HG02885 (cell line): ENCODE results near the gene ATG16L1.
A peak's percentile ranks its signal among the peaks of the same experiment; 100 is the strongest.

Experiments used
- ATAC-seq: cut with Tn5 transposase; IDR thresholded peaks from one replicate; pipeline ENCODE4 v1.9.1; 2021; ENCODE audit warnings: mild to moderate bottlenecking; ENCODE audit not compliant: unreplicated experiment, poor library complexity

Gene ATG16L1

DNA sequence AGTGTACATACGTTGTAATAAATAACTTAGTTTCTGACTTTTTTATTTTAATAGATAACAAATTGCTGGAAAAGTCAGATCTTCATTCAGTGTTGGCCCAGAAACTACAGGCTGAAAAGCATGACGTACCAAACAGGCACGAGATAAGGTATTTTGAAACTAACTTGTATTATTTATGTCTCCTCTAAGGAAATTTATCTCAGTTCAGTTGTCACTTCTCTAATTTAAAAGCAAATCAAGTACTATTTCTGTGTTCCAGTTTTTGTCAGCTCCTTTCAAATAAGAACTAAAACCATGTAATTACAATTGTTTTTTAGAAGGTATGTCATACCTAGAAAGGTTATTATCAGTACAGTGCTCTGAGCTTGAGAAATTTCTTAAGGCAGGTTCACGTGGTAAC lies 4.6 kb downstream of the ATG16L1 start:
- no peak for ATAC-seq

DNA sequence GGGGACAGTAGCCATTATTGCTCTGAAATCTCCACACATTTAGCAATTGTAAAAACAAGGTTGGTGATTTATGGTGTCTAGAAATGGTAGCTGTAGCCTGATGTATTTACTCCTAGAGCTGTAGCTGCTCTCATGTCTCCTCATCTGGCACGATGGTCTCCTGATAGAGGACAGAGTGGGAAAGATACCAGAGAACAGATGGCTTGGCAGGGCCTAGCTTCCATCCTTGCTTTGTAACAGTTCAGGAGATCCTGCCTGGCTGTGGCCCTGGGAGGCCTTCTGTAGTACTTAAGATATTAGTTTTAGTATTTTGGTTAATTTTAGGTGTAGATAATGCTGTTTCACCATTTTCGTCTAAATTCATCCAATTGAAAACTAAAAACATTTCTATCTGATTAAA lies 6.7 kb downstream of the ATG16L1 start:
- no peak for ATAC-seq

DNA sequence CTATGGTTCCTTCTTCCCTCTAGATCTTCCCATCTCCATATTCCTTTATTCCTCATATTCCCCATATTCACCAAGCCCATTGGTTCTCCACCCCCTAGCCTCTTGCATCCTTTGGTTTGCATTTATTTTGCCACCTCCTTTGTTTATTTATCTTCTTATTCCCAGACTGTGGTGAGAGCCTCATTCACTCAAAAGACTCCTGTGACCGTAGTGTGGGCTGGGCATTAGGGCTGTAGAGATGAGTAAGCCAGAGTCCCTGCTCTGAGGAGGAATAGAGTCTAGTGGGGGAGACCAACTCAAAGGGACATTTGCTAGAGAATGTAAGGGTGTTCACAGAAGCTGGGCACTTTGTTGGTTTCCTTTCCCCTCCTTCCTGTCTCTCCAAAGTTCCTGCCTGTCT lies 8.3 kb downstream of the ATG16L1 start:
- ATAC-seq: no peak

DNA sequence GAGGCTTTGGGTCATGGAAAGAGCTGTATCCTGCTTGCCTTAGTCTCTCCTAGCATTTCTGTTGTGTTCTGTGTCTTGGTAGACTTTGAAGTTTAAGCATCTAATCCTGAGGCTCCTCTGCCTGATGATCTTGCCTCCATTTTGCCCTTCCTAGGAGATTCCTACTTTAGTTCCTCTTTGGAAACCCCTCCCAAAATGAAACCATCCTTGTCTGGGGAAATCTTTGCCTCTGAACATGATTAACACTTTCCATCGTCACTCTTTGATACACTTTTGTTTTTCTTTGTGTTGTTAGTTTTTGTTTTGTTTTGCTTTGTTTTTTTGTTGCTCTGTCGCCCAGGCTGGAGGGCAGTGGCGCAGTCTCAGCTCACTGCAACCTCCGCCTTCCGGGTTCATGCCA lies 9.2 kb downstream of the ATG16L1 start:
- no peak for ATAC-seq

DNA sequence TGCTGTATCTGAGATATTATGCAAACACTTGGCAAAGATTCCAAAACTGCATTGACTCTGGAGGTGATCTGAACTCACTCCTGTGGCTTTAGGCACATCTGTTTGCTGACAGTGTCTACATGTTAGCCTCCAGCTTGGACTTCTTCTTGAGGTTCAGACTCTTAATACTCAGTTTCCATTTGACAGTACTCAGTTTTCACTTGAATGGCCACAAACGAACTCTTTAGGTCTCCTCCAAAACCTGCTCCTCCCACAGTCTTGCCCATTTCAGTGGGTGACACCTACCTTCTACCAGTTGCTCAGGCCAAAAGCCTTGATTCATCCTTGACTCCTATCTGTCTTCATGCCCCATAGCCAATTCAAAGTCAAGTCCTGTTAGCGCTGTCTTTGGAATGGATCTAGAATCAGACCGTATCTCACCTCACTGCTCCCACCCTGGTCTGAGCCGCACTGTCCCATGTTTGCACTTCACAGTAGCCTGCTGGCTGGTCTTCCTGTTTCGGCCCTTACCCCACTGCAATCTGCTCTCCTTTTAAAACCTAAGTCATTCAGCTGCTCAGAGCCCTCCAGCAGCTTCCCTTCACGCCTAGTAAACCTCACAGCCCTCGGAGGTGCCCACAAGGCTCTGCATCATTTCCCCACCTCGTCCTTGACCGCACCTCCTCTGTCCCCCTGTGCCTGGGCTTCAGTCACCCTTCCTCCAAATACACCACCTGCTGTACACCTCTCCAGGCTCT lies 10.5 kb downstream of the ATG16L1 start:
- peak; percentile 83 for ATAC-seq

DNA sequence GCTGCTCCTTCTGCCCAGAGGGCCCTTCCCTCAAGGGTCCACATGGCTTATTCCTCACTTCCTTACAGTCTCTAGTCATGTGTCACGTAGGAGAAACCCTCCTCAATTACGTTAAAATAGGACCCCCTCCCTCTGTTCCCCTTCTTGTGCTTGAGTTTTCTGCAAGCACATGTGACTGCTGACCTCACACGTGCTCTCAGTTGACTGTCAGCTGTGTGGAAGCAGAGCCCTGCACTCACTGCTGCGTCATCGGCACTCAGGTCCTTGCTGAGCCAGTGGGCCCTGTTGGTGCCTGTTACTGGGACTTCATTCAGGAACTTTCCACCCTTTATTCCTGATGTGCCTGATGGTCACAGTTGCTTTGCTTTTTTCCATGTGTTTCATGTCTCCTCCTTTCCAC lies 11.1 kb downstream of the ATG16L1 start:
- ATAC-seq: no peak

DNA sequence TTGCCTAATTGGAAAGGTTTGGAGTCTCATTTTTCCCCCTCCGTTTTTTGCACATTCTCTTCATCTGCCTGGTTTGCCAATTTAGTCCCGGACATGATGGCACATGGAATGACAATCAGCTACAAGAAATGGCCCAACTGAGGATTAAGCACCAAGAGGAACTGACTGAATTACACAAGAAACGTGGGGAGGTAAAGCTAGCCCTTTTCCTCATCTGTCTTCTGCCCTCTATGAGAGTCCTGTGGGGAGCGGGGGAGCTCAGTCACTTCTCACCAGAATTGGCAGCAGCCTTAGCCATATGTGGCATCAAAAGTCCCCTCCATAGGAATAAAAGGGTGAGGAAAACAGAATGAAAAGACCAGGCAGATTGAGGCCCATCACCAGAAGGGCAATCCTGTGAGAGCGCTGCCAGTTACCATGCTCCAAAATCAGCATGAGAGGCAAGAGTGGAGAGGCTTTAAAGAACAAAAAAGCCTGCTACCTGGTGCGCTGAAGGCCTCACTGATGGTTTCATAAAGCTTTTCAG lies 11.6 kb downstream of the ATG16L1 start:
- ATAC-seq: no peak

DNA sequence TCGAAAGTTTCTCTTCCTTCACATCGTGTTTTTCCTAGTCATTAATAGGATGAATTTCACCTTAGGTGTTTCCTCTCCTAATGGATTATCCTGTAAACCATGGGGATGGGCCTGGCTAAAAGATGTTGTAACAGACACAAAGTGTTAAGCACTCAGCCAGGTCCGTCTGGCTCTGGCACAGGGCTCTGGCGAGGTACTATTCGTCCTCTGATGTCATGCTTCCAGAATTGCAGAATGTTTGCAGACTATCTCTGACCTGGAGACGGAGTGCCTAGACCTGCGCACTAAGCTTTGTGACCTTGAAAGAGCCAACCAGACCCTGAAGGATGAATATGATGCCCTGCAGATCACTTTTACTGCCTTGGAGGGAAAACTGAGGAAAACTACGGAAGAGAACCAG lies 13.2 kb downstream of the ATG16L1 start:
- ATAC-seq: no peak

DNA sequence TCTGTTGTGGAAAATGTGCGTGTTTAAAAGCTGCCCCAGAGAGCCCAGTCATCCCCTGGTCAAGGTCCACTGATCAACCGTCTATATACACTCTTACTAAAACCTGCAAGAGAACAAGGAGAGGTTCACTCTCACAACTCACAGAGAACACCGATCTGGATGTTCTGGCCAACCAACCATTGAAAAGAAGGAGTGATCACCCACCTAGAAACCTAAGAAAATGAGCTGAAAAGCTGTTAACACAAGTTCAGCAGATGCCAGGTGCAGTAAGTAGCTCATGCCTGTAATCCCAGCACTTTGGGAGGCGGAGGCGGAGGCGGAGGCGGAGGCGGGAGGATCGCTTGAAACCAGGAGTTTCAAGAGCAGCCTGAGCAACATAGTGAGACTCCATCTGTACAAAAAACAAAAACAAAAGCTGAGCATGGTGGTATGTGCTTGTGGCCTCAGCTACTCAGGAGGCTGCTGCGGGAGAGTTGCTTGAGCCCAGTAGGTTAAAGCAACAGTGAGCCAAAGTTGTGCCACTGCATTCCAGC lies 14.5 kb downstream of the ATG16L1 start:
- ATAC-seq: no peak

DNA sequence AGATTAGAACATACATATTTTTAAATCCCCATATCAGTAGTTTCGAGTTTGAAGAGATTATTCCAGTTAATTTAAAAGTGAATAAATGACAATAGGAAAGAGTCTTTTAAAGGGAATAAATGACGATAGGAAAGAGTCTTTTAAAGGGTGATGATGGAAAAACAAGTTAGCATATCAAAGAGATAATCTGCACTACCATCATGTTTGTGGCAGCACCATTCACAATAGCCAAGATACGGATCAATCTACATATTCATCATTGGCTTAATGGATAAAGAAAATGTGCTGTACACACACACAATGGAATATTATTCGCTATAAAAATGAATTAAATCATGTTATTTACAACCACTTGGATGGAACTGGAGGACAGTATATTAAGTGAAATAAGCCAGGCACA lies 15.0 kb downstream of the ATG16L1 start:
- ATAC-seq: no peak

DNA sequence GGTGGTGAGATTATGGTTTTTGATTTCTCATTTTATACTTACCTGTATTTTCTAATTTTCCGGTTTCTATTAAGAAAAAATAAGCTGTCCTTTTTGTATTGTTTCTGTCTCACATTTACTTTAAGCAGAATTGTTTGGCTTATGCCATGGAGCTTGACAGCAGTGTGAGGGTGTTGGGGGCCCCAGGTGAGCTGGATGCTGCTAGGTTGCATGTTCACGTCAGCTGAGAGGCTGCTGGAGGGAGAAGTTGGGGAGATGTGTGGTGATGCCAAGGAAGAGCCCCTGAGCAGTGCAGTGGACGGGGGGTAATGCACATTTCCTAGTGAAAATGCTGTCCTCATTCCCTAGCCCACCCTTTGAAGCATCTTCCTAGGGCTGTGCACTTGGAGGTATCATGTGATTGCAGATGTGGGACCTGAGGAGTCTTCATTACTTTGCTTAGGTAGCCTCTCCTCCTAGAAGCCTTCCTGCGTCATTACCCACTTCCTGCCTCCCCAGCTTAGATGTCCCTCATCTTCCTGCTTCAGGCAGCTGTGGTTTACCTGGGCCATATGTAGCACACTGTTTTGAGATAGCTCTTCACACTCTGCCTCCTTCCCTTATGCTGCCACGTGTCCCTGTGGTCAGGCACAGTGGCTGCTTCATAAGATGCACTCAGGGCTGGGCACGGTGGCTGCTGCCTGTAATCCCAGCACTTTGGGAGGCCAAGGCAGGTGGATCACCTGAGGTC lies 16.2 kb downstream of the ATG16L1 start:
- peak; percentile 56 for ATAC-seq

DNA sequence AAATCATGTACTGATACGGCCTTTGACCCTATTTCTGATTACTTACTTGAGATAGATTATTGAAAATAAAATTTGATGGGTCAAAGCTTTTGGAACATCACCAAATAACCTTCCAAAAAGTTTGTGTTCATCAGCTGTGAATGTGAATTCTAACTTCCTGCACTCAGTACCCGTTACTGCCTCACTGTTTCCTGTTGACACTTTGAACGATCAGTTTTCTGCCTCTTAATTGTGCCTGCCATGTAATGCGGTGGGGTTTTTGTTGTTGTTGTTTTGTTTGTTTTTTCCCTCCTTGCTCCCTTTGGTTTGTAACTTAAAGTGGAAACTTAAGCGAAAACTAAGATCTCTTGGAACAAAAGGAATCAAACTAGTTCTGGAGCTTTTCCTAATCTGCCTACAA lies 18.9 kb downstream of the ATG16L1 start:
- no peak for ATAC-seq

DNA sequence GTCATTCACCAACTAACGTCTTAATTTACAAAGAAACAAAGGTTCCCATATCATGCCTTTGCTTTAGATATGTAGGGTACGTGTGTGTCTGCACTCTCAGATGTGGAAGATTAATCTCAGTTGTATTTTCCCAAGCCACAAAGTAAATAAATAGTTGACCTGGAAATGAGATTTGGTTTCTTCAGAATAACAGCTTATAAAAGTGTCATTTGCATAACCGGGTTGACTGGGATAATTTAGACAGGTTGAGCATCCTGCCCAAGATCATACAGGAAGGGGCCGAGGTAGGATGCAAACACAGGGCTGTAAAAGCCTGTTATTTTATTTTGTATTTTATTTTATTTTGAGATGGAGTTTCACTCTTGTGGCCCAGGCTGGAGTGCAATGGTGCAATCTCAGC lies 19.5 kb downstream of the ATG16L1 start:
- ATAC-seq: no peak

DNA sequence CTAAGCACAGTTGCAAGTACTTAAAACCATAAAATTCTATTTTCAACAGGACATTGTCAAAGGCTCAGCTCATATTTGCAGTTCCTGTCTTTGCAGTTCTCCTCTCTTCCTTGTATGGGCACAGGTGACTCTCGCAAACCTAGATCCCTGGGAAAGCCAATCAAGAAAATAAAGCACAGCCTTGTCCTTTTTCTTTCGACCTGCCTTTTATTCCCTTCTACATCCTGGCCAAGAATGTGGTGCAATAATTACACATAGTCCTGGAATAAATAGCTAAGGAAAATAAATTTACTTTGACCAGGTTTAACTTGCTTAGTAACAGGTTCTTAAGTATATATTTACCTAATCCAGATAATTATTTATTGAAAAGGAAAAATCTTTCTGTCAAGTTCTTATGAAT lies 20.2 kb downstream of the ATG16L1 start:
- no peak for ATAC-seq

DNA sequence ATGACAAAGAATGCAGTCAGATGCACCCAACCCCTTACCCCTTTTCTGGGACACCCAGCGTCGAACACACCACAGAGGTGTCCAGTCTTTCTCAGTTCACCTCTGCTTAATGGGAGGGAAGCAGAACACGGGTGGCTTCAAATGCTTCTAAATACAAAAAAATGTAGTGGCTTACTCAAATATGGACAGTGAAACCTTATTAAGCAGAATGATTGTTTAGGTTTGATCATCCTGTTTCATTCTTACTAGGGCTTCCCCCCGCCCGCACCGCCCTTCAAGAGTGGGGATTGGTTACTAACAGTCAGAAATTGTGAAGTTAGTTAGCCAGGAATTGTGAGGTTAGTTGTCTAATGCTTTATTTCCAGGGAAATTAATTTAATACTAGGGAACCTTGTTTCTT lies 21.6 kb downstream of the ATG16L1 start:
- ATAC-seq: no peak

DNA sequence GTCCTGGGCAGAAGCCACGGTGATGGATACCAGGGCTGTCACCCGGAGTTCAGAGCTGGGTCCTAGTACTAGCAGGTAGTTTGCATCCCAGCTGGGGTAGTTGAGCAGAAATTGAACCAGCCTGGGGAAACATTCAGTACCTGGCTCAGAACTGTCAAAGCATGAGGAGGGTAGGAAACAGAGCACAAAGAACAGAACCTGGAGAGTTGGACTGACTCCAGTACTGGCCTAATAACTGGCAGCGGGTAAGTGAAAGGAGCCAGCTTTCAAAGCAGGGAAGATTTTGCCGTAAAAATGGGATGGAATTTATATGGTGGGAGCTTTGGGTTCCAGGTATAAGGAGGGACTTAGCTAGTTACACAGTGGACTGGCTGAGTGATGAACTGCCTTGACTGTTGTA lies 23.8 kb downstream of the ATG16L1 start:
- no peak for ATAC-seq

DNA sequence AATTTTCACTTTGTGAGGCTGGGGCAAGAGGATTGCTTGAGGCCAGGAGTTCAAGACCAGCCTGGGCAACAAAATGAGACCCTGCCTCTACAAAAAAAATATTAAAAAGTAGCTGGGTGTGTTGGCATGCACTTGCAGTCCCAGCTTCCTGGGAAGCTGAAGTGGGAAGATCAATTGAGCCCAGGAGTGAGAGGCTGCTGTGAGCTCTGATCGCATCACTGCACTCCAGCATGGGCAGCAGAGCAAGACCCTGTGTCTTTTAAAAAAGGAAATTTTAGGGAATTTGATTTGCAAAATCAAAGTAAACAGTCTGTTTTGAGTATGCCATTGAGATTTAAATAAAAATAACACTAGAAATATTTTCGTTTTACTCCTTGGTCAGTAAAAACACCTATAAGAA lies 27.4 kb downstream of the ATG16L1 start:
- no peak for ATAC-seq

DNA sequence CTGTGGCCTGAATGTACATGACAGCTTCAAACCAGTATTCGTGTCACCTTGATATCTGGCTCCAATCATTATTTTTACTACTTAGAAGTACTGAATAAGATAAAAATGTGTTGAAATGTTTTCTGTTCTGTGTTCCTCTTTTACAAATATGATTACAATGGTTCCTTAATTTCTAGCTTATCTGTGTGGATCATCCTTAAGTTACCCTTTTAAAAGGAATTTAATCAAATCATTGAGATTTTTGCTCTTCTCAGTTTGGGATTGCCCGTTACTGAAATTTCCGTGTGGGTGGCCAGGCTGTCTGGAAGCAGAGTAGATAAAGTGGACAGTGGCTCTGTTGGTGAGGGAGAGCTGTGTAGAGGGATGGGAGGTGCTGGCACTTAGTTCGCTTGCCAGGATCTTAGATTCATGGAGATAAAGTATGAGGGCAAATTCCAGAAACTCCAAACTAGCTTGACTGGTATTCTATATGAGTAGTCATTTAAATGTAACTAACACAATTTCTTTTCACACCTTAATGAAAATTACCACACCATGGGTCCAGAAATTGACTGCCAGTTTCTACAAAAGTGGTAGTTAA lies 28.7 kb downstream of the ATG16L1 start:
- ATAC-seq: no peak

DNA sequence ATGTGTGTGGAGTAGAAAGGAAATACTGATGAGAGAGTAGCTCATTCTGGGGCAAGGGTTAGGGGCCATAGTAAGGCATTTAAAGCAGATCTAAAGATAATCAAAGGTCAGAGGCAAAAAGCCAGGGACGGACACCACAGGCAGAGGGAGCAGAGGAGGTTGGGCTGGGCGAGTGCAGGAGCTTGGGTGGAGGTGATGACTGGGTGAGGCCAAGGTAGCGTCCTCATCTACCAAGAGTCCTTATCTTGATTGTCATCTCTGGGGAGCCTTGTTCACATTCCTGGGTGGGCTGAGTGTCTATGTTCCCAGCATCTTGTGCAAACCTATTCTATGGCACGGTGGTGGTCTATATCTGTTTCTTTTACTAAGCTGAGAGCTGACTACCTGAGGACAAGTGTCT lies 30.1 kb downstream of the ATG16L1 start:
- ATAC-seq: no peak

DNA sequence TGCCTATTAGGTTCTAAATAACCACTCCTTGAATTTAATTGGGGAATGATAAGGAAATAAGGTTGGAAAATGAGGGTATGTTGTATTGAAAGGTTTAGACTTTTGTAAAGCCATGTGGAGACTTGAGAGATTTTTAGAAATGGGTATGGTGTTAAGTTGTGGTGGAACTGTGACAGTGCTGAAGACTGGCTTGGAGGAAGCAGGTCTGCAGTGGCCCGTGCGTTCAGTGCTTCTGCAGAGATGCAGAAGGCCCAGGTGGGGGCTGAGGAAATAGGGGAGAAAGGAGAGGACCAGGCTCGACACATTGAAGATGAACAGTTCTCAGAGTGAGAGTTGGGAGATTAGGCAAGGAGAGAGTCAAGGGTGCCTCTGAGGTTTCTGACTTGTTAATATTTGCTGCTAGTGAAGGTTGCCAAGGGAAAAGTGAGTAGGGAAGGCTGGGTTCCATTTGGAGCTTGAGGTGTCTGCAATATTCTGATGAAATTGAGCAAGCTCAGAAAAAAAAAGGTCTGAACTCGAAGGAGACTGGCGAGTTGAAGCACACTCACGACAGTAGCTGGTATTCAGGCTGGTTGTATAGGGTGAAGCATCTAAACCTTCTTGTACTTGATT lies 30.6 kb downstream of the ATG16L1 start:
- no peak for ATAC-seq

DNA sequence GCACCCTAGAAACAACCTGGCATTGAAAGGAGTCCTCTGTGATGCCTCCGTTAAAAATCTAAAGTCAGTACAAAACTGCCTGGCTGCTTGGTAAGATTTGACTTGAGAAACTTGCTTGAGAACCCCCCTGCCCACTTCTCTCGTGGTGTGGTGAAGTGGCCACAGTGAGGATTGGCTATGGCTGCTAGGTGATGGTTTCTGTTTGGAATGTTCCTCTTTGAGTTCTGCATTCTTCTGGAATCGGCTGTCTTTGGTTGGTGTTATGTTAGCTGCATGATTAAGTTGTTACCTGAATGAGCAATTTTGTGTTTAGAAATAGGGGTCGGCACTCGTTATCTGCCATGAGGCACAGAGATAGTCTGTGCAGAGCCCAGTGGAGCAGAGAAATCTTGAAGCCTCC lies 34.4 kb downstream of the ATG16L1 start:
- ATAC-seq: no peak
